DND-41 (cell line): Measurements from ENCODE around the gene SLC25A26.

Experiments used
- ATAC-seq: fragments of 200-7000 bp; cut with Tn5 transposase; 3 replicates; pipeline ENCODE4 v1.9.1; 2021; ENCODE audit warnings: low read depth; ENCODE audit not compliant: insufficient read depth
- DNase-seq: peaks from one replicate; pipeline ENCODE4 v3.0.0-alpha.2; 2020
- H2AFZ ChIP-seq: 2 replicates; pipeline ENCODE4 v1.6.0; 2012; ENCODE audit warnings: low read depth, low read length
- H3K27ac ChIP-seq: 2 replicates; pipeline ENCODE4 v1.5.1; 2012; ENCODE audit warnings: low read length, inconsistent platforms
- H3K27me3 ChIP-seq: fragments of 200-600 bp; sonication (generic); 2 replicates; pipeline ENCODE4 v1.6.0; 2012; ENCODE audit warnings: low read length, mild to moderate bottlenecking, inconsistent platforms; ENCODE audit not compliant: insufficient read depth, poor library complexity
- H3K36me3 ChIP-seq: 2 replicates; pipeline ENCODE4 v1.5.1; 2012; ENCODE audit warnings: low read length, inconsistent platforms; ENCODE audit not compliant: insufficient read depth
- H3K4me1 ChIP-seq: 2 replicates; pipeline ENCODE4 v1.5.1; 2012; ENCODE audit warnings: mild to moderate bottlenecking, low read length; ENCODE audit not compliant: insufficient read depth
- H3K4me2 ChIP-seq: 2 replicates; pipeline ENCODE4 v1.6.0; 2012; ENCODE audit warnings: mild to moderate bottlenecking, moderate library complexity, low read length, inconsistent platforms; ENCODE audit not compliant: insufficient read depth
- H3K4me3 ChIP-seq, 2 experiments: fragments of 200-600 bp in 1 of 2; shearing (Covaris generic) in 1 of 2; 2 replicates each; pipeline ENCODE4 v1.5.1; 2012 to 2016; ENCODE audit warnings: inconsistent platforms in 2 of 2, low read length in 2 of 2, mild to moderate bottlenecking in 2 of 2, low read depth in 1 of 2, moderate library complexity in 1 of 2
- H3K79me2 ChIP-seq: 2 replicates; pipeline ENCODE4 v1.6.0; 2012; ENCODE audit warnings: low read length, inconsistent platforms; ENCODE audit not compliant: insufficient read depth
- H3K9ac ChIP-seq: 2 replicates; pipeline ENCODE4 v1.6.0; 2012; ENCODE audit warnings: low read depth, mild to moderate bottlenecking, inconsistent platforms, low read length, moderate library complexity
- H3K9me3 ChIP-seq: 2 replicates; pipeline ENCODE4 v1.5.1; 2012; ENCODE audit warnings: low read length, moderate library complexity, mild to moderate bottlenecking, inconsistent platforms; ENCODE audit not compliant: insufficient read depth, severe bottlenecking
- H4K20me1 ChIP-seq: 2 replicates; pipeline ENCODE4 v1.6.0; 2012; ENCODE audit warnings: low read length; ENCODE audit not compliant: insufficient read depth
- CTCF ChIP-seq: IDR thresholded peaks from 2 replicates; pipeline ENCODE4 v1.5.1; 2012; ENCODE audit warnings: borderline replicate concordance, low read length, moderate library complexity, mild to moderate bottlenecking; ENCODE audit not compliant: poor library complexity, severe bottlenecking; ENCODE audit errors: extremely low read depth
- EZH2 ChIP-seq: IDR thresholded peaks from 3 replicates; pipeline ENCODE4 v1.6.1; 2012; ENCODE audit warnings: borderline replicate concordance, low read depth, mild to moderate bottlenecking, moderate library complexity, low read length, inconsistent platforms; ENCODE audit not compliant: severe bottlenecking

SLC25A26 gene

GRCh38 chr3:66390013-66390412 lies 169.2 kb downstream of the SLC25A26 start:
- Histone ChIP-seq H3K27ac (no peak overlapping the region), H3K4me2 (no peak overlapping the region), H2AFZ (no peak overlapping the region), H3K36me3 (peaks cover 33% of the 10 kb centered on the region), H3K9me3 (peaks cover under 1% of the 10 kb centered on the region), H3K27me3 (no peaks in the 10 kb centered on the region), H3K79me2 (no peaks in the 10 kb centered on the region), H4K20me1 (no peaks in the 10 kb centered on the region), H3K9ac (no peak overlapping the region), H3K4me3 (no peak overlapping the region), H3K4me1 (peaks cover 26% of the 10 kb centered on the region)
- ATAC-seq (no peak), DNase-seq (no peak)
- TF ChIP-seq CTCF (no peak), EZH2 (no peak)

GRCh38 chr3:66392512-66392911 lies 171.7 kb downstream of the SLC25A26 start:
- ATAC-seq (no peak), DNase-seq (no peak)
- H3K9me3 ChIP-seq, result no peaks in the 10 kb centered on the region
- H3K4me3 ChIP-seq, result no peak overlapping the region
- H3K79me2 ChIP-seq, result no peaks in the 10 kb centered on the region
- peak overlapping the region; percentile 72; the same call in 1 of the 2 replicates for H3K27ac ChIP-seq
- no peak for TF ChIP-seq EZH2
- no peak for TF ChIP-seq CTCF
- H3K4me2 ChIP-seq, result peak overlapping the region; percentile 59; the same call in 1 of the 2 replicates
- no peak overlapping the region for H2AFZ ChIP-seq
- H3K9ac ChIP-seq, result no peak overlapping the region
- H3K27me3 ChIP-seq, result no peaks in the 10 kb centered on the region
- no peaks in the 10 kb centered on the region for H4K20me1 ChIP-seq
- peaks cover 28% of the 10 kb centered on the region for H3K4me1 ChIP-seq
- H3K36me3 ChIP-seq, result peaks cover 29% of the 10 kb centered on the region

GRCh38 chr3:66392966-66393332 lies 172.1 kb downstream of the SLC25A26 start:
- H2AFZ ChIP-seq, result no peak overlapping the region
- peaks cover 28% of the 10 kb centered on the region for H3K4me1 ChIP-seq
- no peaks in the 10 kb centered on the region for H3K79me2 ChIP-seq
- no peak for TF ChIP-seq EZH2
- ATAC-seq (no peak), DNase-seq (no peak)
- peak overlapping the region; percentile 72 for H3K27ac ChIP-seq
- H3K4me3 ChIP-seq, result peak overlapping the region in 1 of 2 experiments; percentile 41; a peak in 1 of 4 replicates
- no peaks in the 10 kb centered on the region for H3K9me3 ChIP-seq
- H4K20me1 ChIP-seq, result no peaks in the 10 kb centered on the region
- H3K9ac ChIP-seq, result peak overlapping the region; percentile 30
- peak overlapping the region; percentile 59 for H3K4me2 ChIP-seq
- H3K36me3 ChIP-seq, result peaks cover 34% of the 10 kb centered on the region
- no peaks in the 10 kb centered on the region for H3K27me3 ChIP-seq

GRCh38 chr3:66393333-66394005 lies 172.7 kb downstream of the SLC25A26 start:
- H3K4me1 ChIP-seq, result peaks cover 28% of the 10 kb centered on the region

More at GRCh38 chr3:66393333-66394005, 172.7 kb downstream of the SLC25A26 start:
- H3K4me3 ChIP-seq, result peak overlapping the region in 1 of 2 experiments; percentile 41; a peak in 2 of 4 replicates
- no peak for TF ChIP-seq CTCF
- TF ChIP-seq EZH2, result no peak
- H2AFZ ChIP-seq, result peak overlapping the region; percentile 36
- H3K9ac ChIP-seq, result peak overlapping the region; percentile 30
- no peaks in the 10 kb centered on the region for H3K27me3 ChIP-seq
- no peaks in the 10 kb centered on the region for H4K20me1 ChIP-seq
- no peaks in the 10 kb centered on the region for H3K9me3 ChIP-seq
- peaks cover 39% of the 10 kb centered on the region for H3K36me3 ChIP-seq
- DNase-seq (no peak), ATAC-seq (peak; percentile 66)
- H3K4me2 ChIP-seq, result peak overlapping the region; percentile 59
- H3K79me2 ChIP-seq, result no peaks in the 10 kb centered on the region
- H3K27ac ChIP-seq, result peak overlapping the region; percentile 72
